DMS53 (cell line): ENCODE results near the gene SPANXA1.
"Not testable (repeated sequence)": the region's sequence is repeated elsewhere in the genome, so short reads cannot be mapped to it uniquely, and the experiment has no call there.

Experiments used
- DNase-seq: peaks from one replicate; lab custom pipeline; 2025; lab: John Stamatoyannopoulos, UW

The SPANXA1 gene, protein sequence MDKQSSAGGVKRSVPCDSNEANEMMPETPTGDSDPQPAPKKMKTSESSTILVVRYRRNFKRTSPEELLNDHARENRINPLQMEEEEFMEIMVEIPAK

DNA sequence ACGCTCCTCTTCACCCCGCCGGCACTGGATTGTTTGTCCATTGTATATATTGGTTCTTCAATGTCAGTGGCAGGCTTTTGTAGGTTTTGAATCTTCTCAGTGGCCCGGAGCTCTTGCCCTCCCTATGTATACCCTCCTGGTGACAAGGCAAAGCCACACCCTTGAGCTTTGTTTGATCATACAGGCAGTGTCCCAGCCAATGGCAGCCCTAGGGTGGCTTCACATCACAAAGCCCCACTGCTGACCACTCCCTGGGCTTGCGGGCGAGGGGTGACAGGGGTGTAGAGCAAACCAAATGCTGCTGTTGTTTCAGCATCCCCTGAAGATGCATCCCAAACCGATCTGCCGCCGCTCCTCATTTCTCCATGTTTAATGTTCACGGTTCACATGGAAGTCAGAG lies at the start of gene SPANXA1:
Gene SPANXA1, minus strand, starts transcription at position 101 of the 400 bp plus-strand sequence. Its CDS starts 60 bp downstream, at position 41.
- not testable (repeated sequence) for DNase-seq

DNA sequence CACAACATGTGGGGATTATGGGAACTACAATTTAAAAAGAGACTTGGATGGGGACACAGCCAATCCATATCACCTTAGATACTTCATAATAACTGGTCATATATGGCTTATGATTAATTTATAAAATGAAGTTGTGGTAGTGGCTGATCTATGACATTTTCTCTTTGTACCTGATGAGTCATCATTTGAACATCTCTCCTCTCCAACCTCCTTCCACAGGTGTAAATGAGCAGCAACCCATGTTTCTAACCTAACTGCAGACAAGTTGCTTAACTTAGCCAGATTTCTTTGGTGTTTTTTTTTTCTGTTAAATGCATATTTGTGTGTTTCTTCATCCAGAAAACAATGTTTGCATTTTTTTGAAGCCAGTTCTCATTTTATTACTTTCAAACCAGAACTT lies 47.6 kb upstream of the SPANXA1 start:
- DNase-seq: peak; percentile 20

DNA sequence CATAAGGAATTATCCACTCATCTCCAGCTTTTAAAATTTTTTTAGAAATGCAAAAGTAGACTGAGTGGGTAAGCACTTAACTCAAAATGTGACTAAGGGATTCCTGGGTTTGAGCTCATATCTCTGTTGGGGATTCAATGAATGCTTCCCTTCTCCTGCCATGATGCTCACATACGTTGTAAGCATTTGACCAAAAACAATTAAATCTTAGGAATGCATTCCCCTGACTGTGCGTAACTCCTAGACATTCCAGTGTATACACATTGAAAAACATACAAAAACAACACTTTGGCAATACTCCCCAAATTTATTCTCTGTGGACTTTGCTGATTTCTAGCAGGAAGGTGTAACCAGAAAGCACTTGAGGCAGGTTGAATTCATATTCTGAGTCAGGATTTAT lies 34.8 kb upstream of the SPANXA1 start:
- DNase-seq: no peak

DNA sequence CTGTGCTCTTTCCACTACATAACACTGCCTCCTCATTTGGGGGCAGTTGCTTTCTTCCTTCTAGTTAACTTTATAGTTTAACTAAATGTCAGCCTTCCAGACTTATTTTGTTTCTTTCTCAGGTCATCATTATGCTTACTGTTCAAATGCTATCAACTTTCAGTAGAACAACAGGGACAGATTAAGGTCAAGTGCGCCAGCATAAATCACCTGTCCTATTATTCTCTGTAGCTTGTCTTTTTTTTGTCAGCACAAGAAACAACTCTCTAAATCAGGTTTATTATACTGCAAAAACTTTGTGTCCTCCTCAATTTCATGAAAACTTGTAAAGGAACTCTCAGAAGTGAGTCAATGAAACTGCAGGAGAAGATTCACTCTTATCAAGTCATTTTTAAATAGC lies 24.6 kb upstream of the SPANXA1 start:
- no peak for DNase-seq

DNA sequence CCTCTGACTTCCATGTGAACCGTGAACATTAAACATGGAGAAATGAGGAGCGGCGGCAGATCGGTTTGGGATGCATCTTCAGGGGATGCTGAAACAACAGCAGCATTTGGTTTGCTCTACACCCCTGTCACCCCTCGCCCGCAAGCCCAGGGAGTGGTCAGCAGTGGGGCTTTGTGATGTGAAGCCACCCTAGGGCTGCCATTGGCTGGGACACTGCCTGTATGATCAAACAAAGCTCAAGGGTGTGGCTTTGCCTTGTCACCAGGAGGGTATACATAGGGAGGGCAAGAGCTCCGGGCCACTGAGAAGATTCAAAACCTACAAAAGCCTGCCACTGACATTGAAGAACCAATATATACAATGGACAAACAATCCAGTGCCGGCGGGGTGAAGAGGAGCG lies 4.9 kb upstream of the SPANXA1 start, which contains the start of gene SPANXA2:
Gene SPANXA2, plus strand, starts transcription at position 301 of the 400 bp plus-strand sequence. Its CDS starts 60 bp downstream, at position 361.
- DNase-seq: not testable (repeated sequence)

DNA sequence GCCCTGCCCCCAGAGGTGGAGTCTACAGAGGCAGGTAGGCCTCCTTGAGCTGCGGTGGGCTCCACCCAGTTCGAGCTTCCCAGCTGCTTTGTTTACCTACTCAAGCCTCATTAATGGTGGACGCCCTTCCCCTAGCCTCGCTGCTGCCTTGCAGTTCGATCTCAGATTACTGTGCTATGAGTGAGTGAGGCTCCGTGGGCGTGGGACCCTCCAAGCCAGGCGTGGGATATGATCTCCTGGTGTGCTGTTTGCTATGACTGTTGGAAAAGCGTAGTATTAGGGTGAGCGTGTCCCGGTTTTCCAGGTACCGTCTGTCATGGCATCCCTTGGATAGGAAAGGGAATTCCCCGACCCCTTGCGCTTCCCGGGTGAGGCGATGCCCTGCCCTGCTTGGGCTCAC lies 42.0 kb downstream of the SPANXA1 start:
- not testable (repeated sequence) for DNase-seq
